HepG2 (cell line): ENCODE measurements around the gene SIDT1. TPM values are rescaled to one million over a fixed set of nuclear protein-coding genes. Genes with fewer than 3 reads are reported as not detected.
A peak's percentile ranks its signal among the peaks of the same experiment; 100 is the strongest.

Experiments used
- DMAP1 ChIP-seq: IDR thresholded peaks from 2 replicates; pipeline ENCODE4 v1.6.1; 2016
- FOXA1 ChIP-seq, 2 experiments: fragments of 450-650 bp in 1 of 2; sonication (generic) in 1 of 2; formaldehyde crosslinking in 1 of 2; IDR thresholded peaks; 2 replicates each; pipeline versions ENCODE4 v1.4.0 to v1.6.1; 2016 to 2020; ENCODE audit warnings: missing genetic modification reagents in 1 of 2
- FOXK1 ChIP-seq: sonication (generic); formaldehyde crosslinking; IDR thresholded peaks from 2 replicates; pipeline ENCODE4 v1.4.0; 2020; ENCODE audit warnings: low read depth, missing genetic modification reagents, borderline replicate concordance
- GABPA ChIP-seq, 2 experiments: IDR thresholded peaks; 2 replicates each; pipeline ENCODE4 v1.6.1; 2011 to 2016; ENCODE audit warnings: low read depth in 2 of 2, low read length in 1 of 2, missing biosample characterization in 1 of 2, missing genetic modification characterization in 1 of 2
- KAT8 ChIP-seq: IDR thresholded peaks from 2 replicates; pipeline ENCODE4 v1.6.1; 2016; ENCODE audit warnings: missing genetic modification reagents, missing compliant biosample characterization
- MXI1 ChIP-seq: IDR thresholded peaks from 3 replicates; pipeline ENCODE4 v1.6.1; 2012; ENCODE audit warnings: low read depth, low read length, inconsistent platforms, borderline replicate concordance
- NCOA2 ChIP-seq: sonication (generic); formaldehyde crosslinking; IDR thresholded peaks from 2 replicates; pipeline ENCODE4 v1.8.0; 2022; ENCODE audit warnings: inconsistent platforms
- RBFOX2 ChIP-seq: fragments of 200-400 bp; formaldehyde crosslinking; IDR thresholded peaks from 2 replicates; pipeline ENCODE4 v1.6.1; 2017; ENCODE audit warnings: low read depth, mild to moderate bottlenecking, low read length
- ZFX ChIP-seq: sonication (generic); formaldehyde crosslinking; IDR thresholded peaks from 2 replicates; pipeline ENCODE4 v1.4.0; 2020; ENCODE audit warnings: mild to moderate bottlenecking, low read depth, missing genetic modification reagents, moderate library complexity
- ZNF430 ChIP-seq: sonication (generic); formaldehyde crosslinking; IDR thresholded peaks from 2 replicates; pipeline ENCODE4 v1.9.0; 2021; ENCODE audit warnings: mild to moderate bottlenecking, missing genetic modification reagents
- ZNF670 ChIP-seq: sonication (generic); formaldehyde crosslinking; IDR thresholded peaks from 2 replicates; pipeline ENCODE4 v1.8.0; 2022; ENCODE audit warnings: mild to moderate bottlenecking, missing genetic modification reagents, borderline replicate concordance
- ZSCAN9 ChIP-seq: IDR thresholded peaks from 2 replicates; pipeline ENCODE4 v1.6.1; 2016; ENCODE audit warnings: borderline replicate concordance
- polyA plus RNA-seq, 8 experiments: library from polyadenylated mRNA; depleted of rRNA in 3 of 8; stranded (reverse) in 7 of 8; unstranded in 1 of 8; fragments of >200 nt; fragmentation: Illumina TruSeq in 4 of 8; extraction: Trizol in 4 of 8; gene quantifications; 2 replicates each; pipeline versions ENCODE4 v1.2.1 to v1.2.3, GENCODE V29; 2011 to 2016; ENCODE audit warnings: low read depth in 4 of 8, missing spikeins in 1 of 8, mixed read lengths in 1 of 8; ENCODE audit not compliant: insufficient read depth in 1 of 8
- total RNA-seq, 5 experiments: library from RNA; depleted of rRNA; stranded (reverse); fragments of >200 nt; fragmentation: Illumina TruSeq; extraction: Trizol; gene quantifications; 2 replicates each; pipeline ENCODE4 v1.2.3, GENCODE V29; 2016; ENCODE audit warnings: low read depth in 1 of 5
- TF ChIP-seq, protein P1 (sequence below): IDR thresholded peaks from 2 replicates; pipeline ENCODE4 v1.6.1; 2012; ENCODE audit warnings: low read depth, low read length, improper control_type of control experiment

Gene SIDT1
- total and polyA plus RNA-seq, 2 of the 13 experiments (the other 11 are each of a cell fraction or from before 2014, with no cell fraction given) = 0.07 TPM

DNA sequence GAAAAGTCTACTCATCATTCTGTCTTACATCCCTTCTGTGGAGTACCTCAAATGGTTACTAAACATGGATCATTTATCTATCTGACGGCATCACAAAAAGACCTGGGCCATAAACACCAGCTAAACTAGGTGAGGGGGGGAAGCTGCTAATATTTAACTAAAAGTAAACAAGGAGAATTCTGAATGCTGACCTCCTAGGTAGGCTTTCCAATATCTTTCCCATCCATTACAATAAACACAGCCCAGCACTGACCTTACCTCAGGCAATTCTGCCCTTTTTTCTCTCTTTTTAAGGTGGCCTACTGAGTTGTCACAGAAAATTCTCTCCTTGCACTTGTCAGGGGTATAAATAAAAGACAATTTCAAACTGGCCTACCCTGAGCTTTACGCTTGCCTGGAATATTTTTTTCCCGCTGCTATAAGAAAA lies 131.0 kb downstream of the SIDT1 start (continued):
- TF ChIP-seq, protein P1, sequence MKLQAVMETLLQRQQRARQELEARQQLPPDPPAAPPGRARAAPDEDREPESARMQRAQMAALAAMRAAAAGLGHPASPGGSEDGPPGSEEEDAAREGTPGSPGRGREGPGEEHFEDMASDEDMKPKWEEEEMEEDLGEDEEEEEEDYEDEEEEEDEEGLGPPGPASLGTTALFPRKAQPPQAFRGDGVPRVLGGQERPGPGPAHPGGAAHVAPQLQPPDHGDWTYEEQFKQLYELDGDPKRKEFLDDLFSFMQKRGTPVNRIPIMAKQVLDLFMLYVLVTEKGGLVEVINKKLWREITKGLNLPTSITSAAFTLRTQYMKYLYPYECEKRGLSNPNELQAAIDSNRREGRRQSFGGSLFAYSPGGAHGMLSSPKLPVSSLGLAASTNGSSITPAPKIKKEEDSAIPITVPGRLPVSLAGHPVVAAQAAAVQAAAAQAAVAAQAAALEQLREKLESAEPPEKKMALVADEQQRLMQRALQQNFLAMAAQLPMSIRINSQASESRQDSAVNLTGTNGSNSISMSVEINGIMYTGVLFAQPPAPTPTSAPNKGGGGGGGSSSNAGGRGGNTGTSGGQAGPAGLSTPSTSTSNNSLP = peak; percentile 88
- TF ChIP-seq FOXA1 (IDR thresholded peaks at IDR 0.05) (peak; percentile 56; the same call in 1 of the 2 replicates), FOXA1 (CRISPR knock-in tag; IDR thresholded peaks at IDR 0.05) (peak; percentile 93), ZNF430 (CRISPR knock-in tag) (no peak), GABPA (IDR thresholded peaks at IDR 0.05; ENCODE audit: low read depth, low read length) (no peak), GABPA (CRISPR knock-in tag; IDR thresholded peaks at IDR 0.05; ENCODE audit: low read depth) (peak; percentile 38; the same call in 1 of the 2 replicates), ZSCAN9 (0 out of 2 replicates have a peak, but pooled peaks have one; percentile 11), NCOA2 (CRISPR knock-in tag) (peak; percentile 64; the same call in 1 of the 2 replicates), ZNF670 (no peak; the same call in 1 of the 2 replicates), ZFX (CRISPR knock-in tag) (0 out of 2 replicates have a peak, but pooled peaks have one; percentile 9), KAT8 (CRISPR knock-in tag) (peak; percentile 32; the same call in 1 of the 2 replicates), DMAP1 (CRISPR knock-in tag) (peak; percentile 14; the same call in 1 of the 2 replicates), FOXK1 (CRISPR knock-in tag) (peak; percentile 58; the same call in 1 of the 2 replicates), MXI1 (peak; percentile 20; the same call in 1 of the 3 replicates), RBFOX2 (0 out of 2 replicates have a peak, but pooled peaks have one; percentile 48)
